NCI-H345 treated with DMSO at 0.1 percent for 48 hours (cell line): ENCODE measurements around the gene NKAIN4.
A peak's percentile ranks its signal among the peaks of the same experiment; 100 is the strongest.

Source experiments
- DNase-seq: peaks from one replicate; lab custom pipeline; 2025; ENCODE audit not compliant: unreplicated experiment; lab: John Stamatoyannopoulos, UW

The NKAIN4 gene

GRCh38 chr20:63198606-63199005 lies 55.7 kb downstream of the NKAIN4 start:
- DNase-seq, result no peak

GRCh38 chr20:63196768-63197470 lies 57.3 kb downstream of the NKAIN4 start:
- DNase-seq, result no peak

GRCh38 chr20:63194797-63195173 lies 59.5 kb downstream of the NKAIN4 start:
- no peak for DNase-seq

GRCh38 chr20:63194007-63194796 lies 60.1 kb downstream of the NKAIN4 start:
- DNase-seq, result no peak

GRCh38 chr20:63192721-63193120 lies 61.5 kb downstream of the NKAIN4 start:
- DNase-seq, result no peak

- DNase-seq, result peak; percentile 79
Measured at GRCh38 chr20:63191400-63191799, 62.9 kb downstream of the NKAIN4 start.

- no peak for DNase-seq
Measured at GRCh38 chr20:63190828-63191227, 63.4 kb downstream of the NKAIN4 start.
